ENCODE results near the gene RPL29.

- TF ChIP-seq CTCF (IDR thresholded peaks at IDR 0.05; ENCODE audit: insufficient read depth, low read length, poor library complexity, severe bottlenecking) (no peak), EZH2phosphoT487 (conservative IDR thresholded peaks at IDR 0.05; ENCODE audit: low read length) (no peak)
These were observed 41.0 kb downstream of the RPL29 start for GRCh38 chr3:51954713-51955112.

Measured in SU-DHL-6 (cell line).